ENCODE results near the gene IRF2.

The IRF2 gene

DNA sequence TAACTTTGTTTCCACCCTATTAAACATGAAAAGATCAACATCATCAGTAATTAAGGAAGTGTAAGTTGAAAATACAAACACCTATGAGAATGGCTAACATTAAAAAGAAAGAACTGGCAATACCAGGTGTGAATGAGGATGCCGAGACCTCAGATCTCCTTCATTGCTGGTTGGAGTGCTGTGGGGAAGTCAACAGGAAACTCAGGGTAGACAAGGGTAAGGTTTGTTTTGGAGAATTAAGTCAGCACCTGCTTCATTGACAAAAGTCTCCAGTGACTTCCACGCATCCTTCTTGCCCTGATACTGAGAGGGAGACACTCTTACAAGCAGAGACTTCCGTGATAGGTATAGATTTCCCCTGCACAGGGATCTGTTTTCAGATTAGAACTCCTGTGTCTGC, 106.1 kb downstream of the IRF2 start:
- no peak for DNase-seq (ENCODE audit: low read depth in 2 of 2)

DNA sequence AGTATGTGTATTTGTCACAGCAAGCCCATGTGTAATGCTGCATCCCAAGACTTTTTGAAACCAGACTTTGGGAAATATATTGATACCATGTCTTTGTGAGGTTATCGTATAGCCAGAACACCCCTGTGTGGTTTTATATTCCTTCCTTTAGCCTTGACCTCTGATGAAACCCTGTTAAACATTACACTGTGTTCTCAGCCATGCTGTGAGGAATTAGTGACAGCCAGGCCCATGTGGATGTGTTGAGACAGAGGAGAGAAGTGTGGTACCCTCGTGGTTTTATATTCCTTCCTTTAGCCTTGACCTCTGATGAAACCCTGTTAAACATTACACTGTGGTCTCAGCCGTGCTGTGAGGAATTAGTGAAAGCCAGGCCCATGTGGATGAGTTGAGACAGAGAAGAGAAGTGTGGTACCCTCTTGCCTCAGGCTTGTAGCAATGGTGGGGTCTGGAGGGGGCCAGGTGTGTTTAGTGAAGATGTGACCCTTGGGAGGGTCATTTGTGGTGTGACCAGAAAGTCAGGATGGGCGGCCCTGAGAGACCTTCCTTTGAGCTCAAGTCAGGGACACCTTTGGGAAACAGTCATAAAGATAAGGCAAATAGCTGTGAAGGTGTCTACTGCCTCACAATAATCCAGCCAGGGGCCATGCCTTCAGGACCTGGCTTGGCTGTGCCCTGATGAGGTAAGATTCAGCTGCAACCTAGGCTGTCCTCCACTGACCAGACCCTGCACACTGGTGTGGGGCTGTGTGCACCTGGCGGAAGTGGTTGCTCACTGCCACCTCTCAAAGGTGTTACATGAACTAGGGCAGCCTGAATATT, 110.0 kb downstream of the IRF2 start:
- DNase-seq (ENCODE audit: low read depth in 2 of 2): no peak

DNA sequence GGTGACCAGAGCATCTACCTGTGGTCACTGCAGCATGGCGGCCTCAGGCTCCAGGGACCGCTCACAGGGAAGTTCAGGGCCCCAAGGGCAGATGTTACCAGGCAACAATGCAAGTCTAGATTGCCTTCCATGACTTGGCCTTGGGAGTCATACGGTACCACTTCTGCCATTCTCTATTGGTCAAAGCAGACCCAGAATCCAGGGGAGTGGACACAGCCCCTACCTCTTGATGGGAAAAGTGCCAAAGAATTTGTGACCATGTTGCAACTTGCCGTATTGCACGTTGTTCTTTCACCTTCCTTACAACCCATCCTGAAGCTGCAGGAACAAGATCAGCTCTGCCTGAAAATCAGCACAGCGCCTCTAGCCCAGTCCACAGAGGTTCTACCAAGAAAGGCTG, 111.1 kb downstream of the IRF2 start:
- DNase-seq (ENCODE audit: low read depth in 2 of 2): no peak

DNA sequence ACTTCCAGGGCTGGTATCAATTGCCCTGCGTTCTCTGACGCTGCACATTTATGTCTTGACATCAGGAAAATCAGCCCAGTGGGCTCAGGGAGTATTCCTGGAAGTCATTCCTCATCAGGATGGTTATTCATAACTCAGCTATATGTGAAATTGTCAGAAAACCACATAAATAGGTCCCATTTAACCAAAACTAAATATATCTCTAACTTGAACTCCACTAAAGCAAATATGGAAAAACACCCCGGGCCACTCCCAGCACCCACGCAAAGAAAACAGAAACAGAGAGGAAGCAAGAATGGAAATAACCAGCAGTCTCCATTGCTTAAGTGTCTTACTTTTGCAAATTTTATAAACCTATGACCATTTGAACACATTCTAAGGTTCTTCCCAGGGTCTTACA, 112.0 kb downstream of the IRF2 start:
- DNase-seq (ENCODE audit: low read depth in 2 of 2): no peak

DNA sequence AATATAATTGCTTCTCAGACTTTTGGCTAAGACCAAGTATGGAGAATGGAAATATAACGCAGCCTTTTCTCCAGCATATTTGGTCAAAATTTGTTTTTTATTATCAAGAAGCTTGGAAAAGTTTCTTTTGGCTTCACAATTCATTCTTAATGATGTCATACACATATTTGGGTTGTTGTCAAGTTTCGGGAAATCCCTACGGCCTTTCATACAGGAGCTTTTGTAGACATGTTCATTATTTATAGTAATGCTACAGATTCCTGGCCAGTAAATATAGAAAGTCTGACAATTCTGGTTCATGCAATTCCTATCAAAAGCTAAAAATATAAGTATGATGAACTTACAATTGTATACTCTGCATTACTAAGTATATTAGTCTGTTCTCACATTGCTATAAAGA, 112.9 kb downstream of the IRF2 start:
- no peak for DNase-seq (ENCODE audit: low read depth in 2 of 2)

DNA sequence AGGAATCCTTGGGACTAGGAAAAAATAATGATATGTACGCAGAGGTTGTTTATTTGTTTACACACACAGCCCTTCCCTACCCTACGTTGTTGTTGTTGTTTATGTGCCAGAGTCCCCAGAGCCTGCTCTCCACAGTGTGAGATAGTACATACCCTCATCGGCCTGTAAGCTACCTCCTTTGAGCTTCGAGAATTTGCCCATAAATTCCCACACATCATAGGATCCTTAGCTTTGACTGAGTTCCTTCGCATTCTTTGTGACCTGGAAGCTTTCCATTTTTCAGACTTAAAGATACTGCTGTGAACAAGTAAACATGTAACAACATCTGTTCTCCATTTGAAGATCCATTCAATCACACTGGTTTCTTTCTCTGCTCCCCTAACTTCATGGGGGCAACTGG, 114.5 kb downstream of the IRF2 start:
- no peak for DNase-seq (ENCODE audit: low read depth in 2 of 2)

DNA sequence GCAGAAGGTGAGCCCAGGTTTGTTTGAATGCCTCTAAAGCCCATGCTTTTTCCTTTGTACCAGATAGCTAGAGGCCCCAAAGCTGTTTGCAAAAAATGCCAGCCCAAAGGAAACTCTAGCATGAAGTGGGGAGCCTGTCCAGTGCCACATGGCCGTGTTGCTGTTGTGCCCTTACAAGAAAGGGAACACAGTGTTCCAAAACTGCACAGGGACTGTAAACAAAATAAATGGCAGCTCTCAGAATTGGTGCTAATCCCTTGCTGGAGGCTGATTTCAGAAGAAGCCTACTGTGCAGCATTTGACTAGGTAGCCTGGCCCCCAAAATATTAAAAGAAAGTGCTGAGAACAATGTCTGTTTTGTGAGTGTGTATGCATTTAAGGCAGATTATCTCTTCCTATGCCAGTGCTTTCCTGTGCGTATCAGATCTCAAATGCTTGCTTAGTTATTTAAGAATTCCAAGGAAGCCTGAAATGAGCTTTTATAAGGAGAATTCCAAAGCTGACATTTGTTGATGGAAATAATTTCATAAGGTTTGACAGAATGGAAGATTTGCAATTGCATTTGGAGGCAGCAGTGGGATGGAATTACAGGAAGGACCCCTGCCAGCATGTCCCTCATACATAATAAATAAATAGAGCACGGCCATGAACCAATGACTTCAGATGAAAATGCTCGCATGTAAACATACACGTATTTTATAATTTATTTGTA, 115.7 kb downstream of the IRF2 start:
- DNase-seq (ENCODE audit: low read depth in 2 of 2): no peak

DNA sequence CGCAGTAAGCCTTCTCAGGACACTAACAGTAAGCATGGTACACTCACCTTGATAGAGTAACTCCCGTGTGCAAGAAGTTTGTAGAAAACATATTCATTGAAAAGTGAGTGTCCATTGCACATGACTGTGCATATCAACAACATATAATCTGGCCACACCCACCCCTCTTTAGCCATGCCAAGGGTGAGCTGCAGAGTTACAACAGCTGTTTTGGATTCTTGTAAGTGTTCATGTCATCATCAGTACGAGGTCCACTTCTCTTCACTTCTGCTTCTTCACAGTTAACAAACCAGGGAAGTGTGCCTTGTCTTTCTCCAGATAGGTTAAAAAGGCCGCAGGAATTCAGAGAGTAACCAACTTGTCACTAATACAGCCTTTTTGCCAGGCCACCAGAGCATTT, 116.6 kb downstream of the IRF2 start:
- DNase-seq (ENCODE audit: low read depth in 2 of 2): no peak

DNA sequence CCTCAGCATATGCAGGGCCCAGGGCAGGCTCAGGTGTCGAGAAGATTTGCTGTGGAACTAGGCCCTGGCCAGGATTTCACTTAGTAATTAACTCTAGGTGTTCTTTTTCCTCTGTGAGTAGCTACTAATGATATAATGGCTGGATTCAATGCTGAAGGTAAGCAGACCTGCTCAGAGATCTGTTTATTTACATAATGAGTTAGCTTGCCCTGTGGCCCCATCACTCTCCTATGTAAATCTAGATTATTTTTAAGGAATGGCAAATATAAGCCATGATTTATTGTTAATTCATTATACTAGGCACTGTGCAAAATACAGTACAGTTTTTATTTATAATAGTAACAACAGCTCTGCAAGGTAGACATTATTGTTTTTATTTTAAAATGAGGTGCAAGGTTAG, 117.2 kb downstream of the IRF2 start:
- DNase-seq (ENCODE audit: low read depth in 2 of 2): no peak

DNA sequence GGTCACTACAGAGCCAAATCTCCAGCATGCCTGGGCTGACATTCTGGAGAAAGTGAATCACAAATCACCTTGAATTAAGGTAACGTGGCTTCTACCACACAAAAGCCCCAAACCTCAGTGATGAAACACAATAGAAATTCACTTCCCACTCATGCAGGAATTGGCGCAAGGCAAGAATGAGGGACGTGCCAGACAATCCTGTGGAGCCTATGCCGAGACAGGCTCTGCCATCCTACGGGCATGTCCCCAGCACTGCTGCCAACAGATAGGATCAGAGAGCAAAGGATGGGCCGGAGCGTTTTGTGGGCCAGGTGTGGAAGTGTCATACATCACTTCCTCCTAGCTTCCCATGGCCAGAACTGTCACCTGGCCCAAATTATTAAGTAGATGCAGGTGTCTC, 118.0 kb downstream of the IRF2 start:
- no peak for DNase-seq (ENCODE audit: low read depth in 2 of 2)

DNA sequence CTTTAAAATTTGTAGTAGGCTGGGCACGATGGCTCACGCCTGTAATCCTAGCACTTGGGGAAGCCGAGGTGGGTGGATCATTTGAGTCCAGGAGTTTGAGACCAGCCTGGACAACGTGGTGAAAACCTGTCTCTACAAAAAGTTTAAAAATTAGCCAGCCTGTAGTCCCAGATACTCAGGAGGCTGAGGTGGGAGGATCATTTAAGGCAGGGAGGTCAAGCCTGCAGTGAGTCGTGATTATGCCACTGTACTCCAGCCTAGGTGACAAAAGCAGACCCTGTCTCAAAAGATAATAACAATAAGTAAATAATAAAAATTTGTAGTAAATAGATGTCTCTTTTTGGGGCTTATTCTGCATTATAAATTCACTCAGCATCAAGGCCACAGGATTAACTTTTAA, 118.5 kb downstream of the IRF2 start:
- no peak for DNase-seq (ENCODE audit: low read depth in 2 of 2)

DNA sequence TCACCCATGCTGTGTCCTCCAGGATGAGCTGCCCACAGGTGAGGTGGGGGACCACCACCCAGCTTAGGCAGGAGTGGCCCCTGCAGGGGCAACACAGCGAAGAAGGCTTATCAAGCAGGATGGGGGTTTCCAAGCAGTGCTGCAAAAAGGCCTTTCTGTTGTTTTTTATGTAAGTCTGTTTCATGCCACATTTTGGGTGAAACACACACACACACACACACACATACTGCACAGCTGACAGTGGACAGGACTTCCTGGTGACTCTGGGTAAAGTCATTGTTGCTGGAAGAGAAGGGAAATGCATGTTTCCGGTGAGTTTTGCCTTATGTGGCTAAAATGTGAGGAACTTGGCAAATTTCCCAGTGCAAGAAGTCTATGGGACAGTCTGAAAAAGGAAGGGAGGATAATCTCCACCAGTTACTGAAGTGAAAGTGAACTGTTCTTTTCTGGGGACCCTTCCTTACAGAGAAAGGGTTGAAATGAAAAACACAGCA, 119.2 kb downstream of the IRF2 start:
- DNase-seq (ENCODE audit: low read depth in 2 of 2): no peak

DNA sequence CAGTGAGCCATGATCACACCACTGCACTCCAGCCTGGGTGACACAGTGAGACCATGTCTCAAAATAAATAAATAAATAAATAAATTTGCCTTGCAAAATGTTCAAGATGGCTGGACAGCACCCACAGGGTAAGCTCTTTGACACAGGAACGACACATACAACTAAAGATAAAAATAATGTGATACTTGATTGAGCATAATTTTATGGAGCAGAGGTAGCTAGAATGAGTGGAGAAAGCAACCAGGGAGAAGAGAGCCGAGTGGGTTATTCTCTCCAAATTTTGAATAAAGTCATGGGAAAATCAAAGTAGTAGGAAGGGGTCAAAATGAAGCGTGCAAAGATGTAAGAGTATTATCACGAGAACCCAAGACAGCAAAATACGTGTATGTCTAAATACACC, 121.5 kb downstream of the IRF2 start:
- DNase-seq (ENCODE audit: low read depth in 2 of 2): no peak

DNA sequence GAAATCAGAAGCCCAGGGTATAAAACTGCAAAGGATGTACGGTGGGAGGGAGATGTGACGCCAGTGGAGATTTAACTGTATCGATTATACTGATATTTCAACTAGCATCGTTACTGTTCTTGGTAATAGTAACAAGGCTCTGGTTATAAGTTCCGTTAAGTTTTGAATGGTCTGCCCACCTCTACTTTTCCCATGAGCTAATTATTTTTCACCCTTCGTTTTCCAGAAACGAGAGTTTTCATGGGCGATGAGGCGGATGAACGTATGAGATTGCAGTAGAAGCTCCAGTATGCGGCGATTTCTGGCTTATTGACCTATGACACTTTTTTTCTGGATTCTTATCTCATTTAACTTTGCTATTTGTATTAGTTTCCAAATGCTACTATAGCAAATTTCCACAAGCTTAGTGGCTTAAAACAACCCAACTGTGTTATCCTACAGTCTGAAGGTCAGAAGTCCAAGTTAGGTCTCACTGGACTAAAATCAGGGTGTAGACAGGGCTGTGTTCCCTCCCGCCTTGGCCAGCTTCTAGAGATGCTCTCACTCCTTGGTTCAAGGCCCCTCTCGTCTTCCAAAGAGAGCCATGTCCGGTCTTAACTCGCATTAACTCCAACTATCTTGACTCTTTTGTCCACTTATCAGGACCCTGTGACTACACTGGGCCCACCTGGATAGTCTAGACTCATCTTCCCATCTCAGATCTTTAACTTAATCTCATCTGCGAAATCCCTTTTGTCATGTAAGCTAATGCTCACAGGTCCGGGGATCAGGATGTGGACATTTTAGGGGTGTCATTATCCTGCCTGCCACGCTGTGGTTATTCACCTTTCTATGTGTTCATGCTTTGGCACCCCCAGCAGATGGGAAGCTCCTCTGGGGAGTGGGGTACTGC, 122.5 kb downstream of the IRF2 start:
- no peak for DNase-seq (ENCODE audit: low read depth in 2 of 2)

DNA sequence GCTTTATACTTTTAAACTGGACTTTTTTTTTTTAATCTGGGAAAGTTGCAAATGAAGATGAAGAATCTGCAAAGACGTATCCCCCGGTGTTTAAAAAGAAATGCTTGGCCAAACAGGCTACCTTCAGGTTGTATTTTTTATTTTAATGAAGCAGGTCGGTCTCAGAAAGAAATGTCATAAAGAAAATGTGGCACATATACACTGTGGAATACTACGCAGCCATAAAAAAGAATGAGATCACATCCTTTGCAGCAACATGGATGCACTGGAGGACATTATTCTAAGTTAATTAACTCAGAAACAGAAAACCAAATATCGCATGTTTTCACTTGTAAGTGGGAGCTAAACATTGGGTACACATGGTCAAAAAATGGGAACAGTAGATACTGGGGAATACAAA, 123.4 kb downstream of the IRF2 start:
- no peak for DNase-seq (ENCODE audit: low read depth in 2 of 2)

DNA sequence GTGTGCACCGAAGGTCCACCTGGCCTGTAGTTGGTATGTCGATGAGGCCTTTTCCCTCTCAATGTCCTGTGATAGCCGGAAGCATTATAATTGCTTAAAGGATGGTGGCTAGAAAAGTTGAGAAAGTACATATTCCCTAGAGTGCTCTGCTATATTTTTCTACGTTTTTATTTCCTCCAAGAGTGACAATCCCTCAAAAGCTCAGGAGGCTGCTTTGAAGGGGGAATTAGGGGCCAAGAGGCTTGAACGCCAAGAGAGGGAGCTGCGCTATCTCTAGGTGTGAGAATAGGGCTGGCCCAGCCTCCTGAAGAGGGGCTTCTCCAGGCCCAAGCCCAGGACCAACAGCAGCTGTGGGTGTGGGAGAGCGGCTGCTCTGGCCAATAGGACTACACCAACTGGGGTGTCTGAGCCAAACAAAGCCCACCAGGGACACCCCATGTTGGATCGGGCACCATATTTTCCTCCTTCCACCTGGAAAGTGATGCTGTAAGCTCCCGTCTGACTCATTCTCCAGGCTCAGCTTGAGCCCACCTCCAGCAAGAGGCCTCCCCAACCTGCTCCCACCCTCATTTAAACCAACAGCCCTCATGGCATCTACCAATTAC, 124.0 kb downstream of the IRF2 start:
- no peak for DNase-seq (ENCODE audit: low read depth in 2 of 2)

DNA sequence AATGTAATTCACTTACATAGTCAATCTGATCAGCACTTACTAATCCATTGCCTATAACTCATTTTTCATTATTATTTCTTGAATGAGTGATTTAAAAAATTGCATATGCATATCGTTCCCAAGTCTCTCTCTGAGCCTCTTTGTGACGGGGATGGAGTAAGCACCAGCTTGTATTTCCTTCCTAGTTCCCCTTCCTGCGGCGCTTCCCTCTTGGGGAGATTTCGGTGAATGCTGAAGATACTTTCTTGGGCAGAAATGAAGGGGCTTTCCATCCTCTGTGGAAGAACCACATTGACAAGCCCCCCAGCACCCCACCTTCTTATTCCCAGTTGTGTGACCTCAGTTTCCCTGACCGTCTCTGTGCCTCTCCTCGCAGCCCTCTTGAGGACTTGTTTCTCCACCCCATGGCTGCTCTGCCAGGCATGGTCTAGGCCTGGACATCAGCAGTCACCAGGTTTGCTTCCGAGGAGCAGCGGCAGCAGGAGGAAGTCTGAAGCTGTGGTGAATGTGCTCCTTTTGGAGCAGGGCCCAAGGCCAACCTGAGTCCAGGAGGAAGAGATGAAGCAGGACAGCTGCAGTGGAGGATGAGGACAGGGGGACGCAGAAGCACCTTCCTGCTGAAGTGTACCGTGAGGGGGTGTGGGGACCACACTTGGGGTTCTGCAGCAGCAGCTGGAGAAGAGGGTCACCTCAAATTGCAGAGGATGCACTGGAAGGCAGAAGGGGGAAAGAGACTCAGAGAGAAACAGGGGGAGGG, 124.9 kb downstream of the IRF2 start:
- DNase-seq (ENCODE audit: low read depth in 2 of 2): no peak

DNA sequence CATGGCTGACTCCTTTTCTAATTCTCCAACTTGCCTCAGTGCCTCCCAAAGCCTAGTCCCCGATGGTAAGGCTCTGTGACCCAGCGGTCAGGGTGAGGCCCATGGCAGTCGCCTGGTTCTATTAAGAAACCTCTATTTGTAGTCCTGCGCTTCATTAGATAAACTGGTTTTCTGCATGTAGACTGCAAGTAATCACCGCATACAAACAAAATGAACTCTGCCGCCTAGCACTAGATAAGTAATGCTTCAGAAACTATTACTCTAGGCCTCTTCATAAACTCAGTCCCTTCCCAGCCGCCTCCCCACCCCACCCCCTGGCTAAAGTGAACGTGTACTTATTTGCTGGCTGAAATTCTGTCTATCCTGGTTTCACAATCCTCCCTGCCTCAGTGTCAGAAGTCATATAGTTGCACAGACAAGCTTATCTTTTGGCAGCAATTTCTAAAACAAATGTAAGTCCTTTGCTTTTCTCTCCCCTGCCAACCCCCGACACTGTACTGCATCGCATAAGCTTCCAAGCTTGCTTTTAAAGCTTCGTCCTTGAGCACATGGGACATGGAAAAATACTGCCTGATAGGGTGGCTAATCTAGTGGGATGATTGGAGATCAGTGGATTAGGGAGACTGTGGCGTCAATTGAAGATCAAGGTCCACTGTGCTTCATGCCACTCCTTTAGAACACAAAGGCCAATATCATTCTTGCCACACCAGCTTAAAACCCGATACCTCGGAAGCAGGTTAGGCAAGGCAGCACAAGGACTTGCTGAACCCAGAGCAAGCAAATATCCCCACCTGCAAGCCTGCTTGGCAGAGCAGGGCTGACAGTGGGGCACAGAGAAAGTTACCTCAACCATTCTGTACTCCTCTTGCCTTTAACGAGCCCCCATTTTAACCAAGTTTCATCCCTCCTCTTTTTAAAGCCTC, 125.8 kb downstream of the IRF2 start:
- no peak for DNase-seq (ENCODE audit: low read depth in 2 of 2)

DNA sequence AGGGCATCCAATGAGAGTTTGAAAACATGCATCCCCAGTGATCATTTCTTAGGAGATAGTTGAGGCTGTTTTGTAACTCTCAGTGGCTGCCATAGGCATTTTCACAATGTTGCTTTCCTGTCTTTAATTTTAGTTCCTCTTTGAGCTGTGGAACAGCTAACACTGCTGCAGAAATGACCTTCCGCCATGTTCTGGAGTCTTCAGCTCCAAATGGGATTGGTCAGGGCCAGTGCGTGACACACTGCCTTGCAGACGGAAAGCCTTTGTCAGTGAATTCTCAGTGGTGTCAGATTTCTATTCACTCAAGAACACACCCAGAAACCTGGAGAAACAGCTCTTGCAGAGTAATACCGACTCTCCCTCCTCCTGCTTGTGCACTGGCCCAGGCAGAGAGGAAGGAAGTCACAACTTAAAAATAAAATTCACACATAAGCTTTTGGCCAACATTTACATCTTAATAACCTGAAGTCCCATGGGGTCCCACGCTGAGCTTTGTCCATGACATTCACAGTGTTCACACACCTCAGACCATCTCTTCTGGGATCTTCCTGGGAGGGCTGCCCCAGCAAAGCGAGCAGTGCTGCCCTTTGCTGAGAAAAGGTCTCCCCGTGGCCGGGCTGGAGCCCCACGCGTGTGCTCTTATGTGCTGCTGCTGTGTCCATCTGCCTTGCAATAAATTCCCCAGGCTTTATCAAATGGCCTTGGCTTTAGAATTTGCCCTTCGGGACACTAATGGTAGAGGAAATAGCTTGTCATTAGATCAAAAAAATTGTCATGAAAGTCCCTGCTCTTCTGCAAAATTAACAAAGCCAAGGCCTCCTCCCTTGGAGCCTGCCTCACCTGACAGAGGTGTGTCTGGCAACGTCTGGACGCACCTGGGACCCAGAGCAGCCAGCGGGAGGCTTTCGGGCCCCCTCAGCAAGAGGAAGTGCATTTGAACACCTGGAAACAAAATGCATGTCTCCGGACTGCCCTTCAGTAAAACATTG, 126.8 kb downstream of the IRF2 start:
- no peak for DNase-seq (ENCODE audit: low read depth in 2 of 2)

Data from stimulated activated CD4-positive, alpha-beta T cell treated with anti-CD3 and anti-CD28 coated beads, Interleukin-1b, Interleukin-23, amount 100 ng/mL, for 1 hour (primary cell).